Fibroblast of skin of left quadriceps (primary cell): ENCODE data around the gene CD3E.
"Not testable (repeated sequence)": the region's sequence is repeated elsewhere in the genome, so short reads cannot be mapped to it uniquely, and the experiment has no call there.

Source experiments
- DNase-seq, 2 experiments: peaks; one replicate each; pipeline ENCODE4 v3.0.0-alpha.2; 2013; ENCODE audit warnings: low read depth in 2 of 2

The CD3E gene

GRCh38 chr11:118290923-118291322 lies 13.6 kb upstream of the CD3E start:
- DNase-seq: no peak

- DNase-seq: no peak
These were observed 12.9 kb upstream of the CD3E start for GRCh38 chr11:118291477-118292135.

GRCh38 chr11:118294053-118294452 lies 10.5 kb upstream of the CD3E start:
- no peak for DNase-seq

GRCh38 chr11:118295199-118295598 lies 9.3 kb upstream of the CD3E start:
- no peak for DNase-seq

- DNase-seq: no peak
These were observed 8.6 kb upstream of the CD3E start for GRCh38 chr11:118295815-118296454.

- DNase-seq: no peak
These were observed 2.8 kb upstream of the CD3E start for GRCh38 chr11:118301600-118302195.

GRCh38 chr11:118304227-118304567 lies 333 bp upstream of the CD3E start:
- DNase-seq: no peak

GRCh38 chr11:118305726-118306125 lies 1.2 kb downstream of the CD3E start:
- DNase-seq: no peak

GRCh38 chr11:118306556-118306955 lies 2.0 kb downstream of the CD3E start:
- no peak for DNase-seq

GRCh38 chr11:118308995-118309528 lies 4.5 kb downstream of the CD3E start:
- not testable (repeated sequence) for DNase-seq

- DNase-seq: no peak
These were observed 5.7 kb downstream of the CD3E start for GRCh38 chr11:118310271-118310670.

- DNase-seq: no peak
These were observed 6.4 kb downstream of the CD3E start for GRCh38 chr11:118310781-118311485.

- no peak for DNase-seq
These were observed 7.0 kb downstream of the CD3E start for GRCh38 chr11:118311518-118311917.

GRCh38 chr11:118312328-118312727 lies 7.8 kb downstream of the CD3E start:
- DNase-seq: no peak

- no peak for DNase-seq
These were observed 8.7 kb downstream of the CD3E start for GRCh38 chr11:118313242-118313641.

GRCh38 chr11:118314988-118315411 lies 10.5 kb downstream of the CD3E start:
- no peak for DNase-seq

- DNase-seq: no peak
These were observed 13.6 kb downstream of the CD3E start for GRCh38 chr11:118318124-118318523.

- no peak for DNase-seq
These were observed 14.2 kb downstream of the CD3E start for GRCh38 chr11:118318581-118319336.

GRCh38 chr11:118319337-118319707 lies 14.8 kb downstream of the CD3E start:
- DNase-seq: no peak

GRCh38 chr11:118320515-118320914 lies 16.0 kb downstream of the CD3E start:
- no peak for DNase-seq

- DNase-seq: no peak
These were observed 17.0 kb downstream of the CD3E start for GRCh38 chr11:118321386-118322082.
